Mucosa of descending colon (tissue), 3 donors: ENCODE results near the gene DNAH17. TPM values are rescaled to one million over a fixed set of nuclear protein-coding genes. Genes with fewer than 3 reads are reported as not detected.
A peak's percentile ranks its signal among the peaks of the same experiment; 100 is the strongest.

ENCODE experiments used
- ATAC-seq: fragments of 200-7000 bp; cut with Tn5 transposase; one replicate; pipeline ENCODE4 v1.9.1; 2020; ENCODE audit warnings: mild to moderate bottlenecking, moderate library complexity
- DNase-seq, 3 donors: peaks; one replicate each; pipeline ENCODE4 v3.0.0-alpha.2; 2020
- H3K36me3 ChIP-seq: fragments of 200-600 bp; one replicate; pipeline ENCODE4 v1.8.0; 2021; ENCODE audit warnings: low read depth, mild to moderate bottlenecking
- H3K4me1 ChIP-seq: fragments of 200-600 bp; one replicate; pipeline ENCODE4 v1.8.0; 2021; ENCODE audit warnings: low read depth, mild to moderate bottlenecking
- H3K4me3 ChIP-seq: fragments of 200-600 bp; one replicate; pipeline ENCODE4 v1.8.0; 2021; ENCODE audit warnings: mild to moderate bottlenecking
- H3K9me3 ChIP-seq: fragments of 200-600 bp; one replicate; pipeline ENCODE4 v1.8.0; 2021; ENCODE audit warnings: mild to moderate bottlenecking
- CTCF ChIP-seq: fragments of 200-600 bp; IDR thresholded peaks from one replicate; pipeline ENCODE4 v1.8.0; 2022; ENCODE audit warnings: antibody characterized with exemption, mild to moderate bottlenecking
- intact Hi-C, 2 donors: fragments of 100-400 bp; cut with DNase I in 1 of 2; cut with micrococcal nuclease in 1 of 2; formaldehyde crosslinking; loops; one replicate each; pipeline versions ENCODE4 v1.11.0 to v1.11.1; 2022; cut with DNase I, micrococcal nuclease
- total RNA-seq, 3 donors: library from RNA; stranded (reverse); fragmentation: NEBNext Ultra II Directional in 2 of 3; extraction: Animal tissue kit (Norgen Biotek cat#: 25700) in 2 of 3; gene quantifications; one replicate each; pipeline versions ENCODE4 v1.2.1 to v1.2.4, GENCODE V29; 2021 to 2023
- donor health status: DM: no; HTN: no; CAD: no; lungs with moderate emphysema.
- donor health status: DM: no; HTN: no; CAD: no.
- donor health status: DM: no; HTN: yes; CAD: no.

The DNAH17 gene
- total RNA-seq, 3 donors from 2014 or later = 0.06 to 0.17 TPM; not detected in 1

DNA sequence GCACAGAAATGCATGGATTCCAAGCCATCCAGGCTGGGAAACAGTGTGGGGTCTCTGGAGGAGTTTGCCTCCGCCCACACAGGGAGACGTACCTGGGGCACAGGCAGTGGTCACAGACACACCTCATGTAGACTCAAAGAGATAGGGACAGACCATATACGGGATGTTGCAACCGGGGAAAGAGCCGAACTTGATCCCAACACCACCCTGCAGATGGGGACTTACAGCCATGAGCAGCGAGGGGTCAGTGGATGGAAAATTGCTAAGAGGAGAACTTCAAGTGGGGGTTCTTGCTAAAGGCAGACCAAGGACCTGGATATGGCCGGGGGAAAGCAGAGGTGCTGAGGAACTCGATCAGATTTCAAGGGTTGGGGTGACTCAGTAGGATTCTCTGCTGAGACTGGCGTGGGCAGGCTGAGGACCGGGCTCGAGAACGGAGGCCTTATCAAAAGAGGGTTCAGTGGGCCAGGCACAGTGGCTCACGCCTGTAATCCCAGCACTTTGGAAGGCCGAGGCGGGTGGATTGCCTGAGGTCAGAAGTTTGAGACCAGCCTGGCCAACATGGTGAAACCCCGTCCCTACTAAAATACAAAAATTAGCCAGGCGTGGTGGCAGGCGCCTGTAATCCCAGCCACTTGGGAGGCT lies 12.0 kb upstream of the DNAH17 start:
- H3K9me3 ChIP-seq = no peaks in the 10 kb centered on the region
- DNase-seq (no peak), ATAC-seq (no peak)
- no peaks in the 10 kb centered on the region for H3K36me3 ChIP-seq
- H3K4me1 ChIP-seq = peaks cover 12% of the 10 kb centered on the region
- TF ChIP-seq CTCF = no peak
- no peak overlapping the region for H3K4me3 ChIP-seq
- intact Hi-C loops = no loop called here

- no peak for TF ChIP-seq CTCF
- peak in 1 of 3 donors; percentile 6 for DNase-seq
These were observed 11.2 kb upstream of the DNAH17 start for GRCh38 chr17:78588258-78589030.

GRCh38 chr17:78585006-78585630 lies 7.9 kb upstream of the DNAH17 start:
- H3K4me1 ChIP-seq = no peaks in the 10 kb centered on the region
- DNase-seq = peak in 1 of 3 donors; percentile 6
- no peak overlapping the region for H3K4me3 ChIP-seq
- H3K36me3 ChIP-seq = no peaks in the 10 kb centered on the region
- no peak for TF ChIP-seq CTCF
- intact Hi-C loops = no loop called here
- H3K9me3 ChIP-seq = no peaks in the 10 kb centered on the region
- ATAC-seq = no peak

More at GRCh38 chr17:78588258-78589030, 11.2 kb upstream of the DNAH17 start:
- H3K4me1 ChIP-seq = peaks cover 12% of the 10 kb centered on the region
- no peak overlapping the region for H3K4me3 ChIP-seq
- ATAC-seq = no peak
- H3K9me3 ChIP-seq = no peaks in the 10 kb centered on the region
- intact Hi-C loops = no loop called here
- no peaks in the 10 kb centered on the region for H3K36me3 ChIP-seq

DNA sequence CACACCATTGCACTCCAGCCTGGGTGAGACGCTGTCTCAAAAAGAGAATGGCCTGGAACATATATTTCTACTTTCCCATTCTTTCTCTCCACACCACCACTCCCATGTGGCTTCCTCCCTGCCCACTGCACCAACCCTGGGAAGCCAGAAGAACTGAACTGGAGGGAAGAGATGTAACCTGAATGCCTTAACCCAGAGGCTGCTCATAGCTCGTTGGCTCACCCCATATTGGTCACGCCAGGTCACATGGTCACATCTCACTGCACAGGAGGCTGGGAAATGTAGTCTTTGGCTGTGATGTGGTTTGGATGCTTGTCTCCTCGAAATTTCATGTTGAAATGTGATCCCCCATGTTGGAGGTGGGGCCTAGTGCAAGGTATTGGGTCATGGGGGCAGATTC lies 5.9 kb upstream of the DNAH17 start:
- no peak for TF ChIP-seq CTCF
- Histone ChIP-seq H3K4me3 (no peak overlapping the region), H3K36me3 (no peaks in the 10 kb centered on the region), H3K4me1 (no peaks in the 10 kb centered on the region), H3K9me3 (no peaks in the 10 kb centered on the region)
- no peak for ATAC-seq
- DNase-seq = no peak
- intact Hi-C loops = no loop called here

GRCh38 chr17:78581304-78581703 lies 4.1 kb upstream of the DNAH17 start:
- no peaks in the 10 kb centered on the region for H3K9me3 ChIP-seq
- TF ChIP-seq CTCF = no peak
- DNase-seq (peak in 1 of 3 donors; percentile 1), ATAC-seq (no peak)
- H3K4me3 ChIP-seq = no peak overlapping the region
- intact Hi-C loops = no loop called here
- no peaks in the 10 kb centered on the region for H3K4me1 ChIP-seq
- H3K36me3 ChIP-seq = no peaks in the 10 kb centered on the region
